ENCODE measurements around the gene TMEM150B. TPM values are rescaled to one million over a fixed set of nuclear protein-coding genes. Genes with fewer than 3 reads are reported as not detected.
"Not testable (repeated sequence)": the region's sequence is repeated elsewhere in the genome, so short reads cannot be mapped to it uniquely, and the experiment has no call there.

The TMEM150B gene
- polyA plus RNA-seq, 3 donors, result 10.1 to 65.6 (median 11.2) TPM

DNA sequence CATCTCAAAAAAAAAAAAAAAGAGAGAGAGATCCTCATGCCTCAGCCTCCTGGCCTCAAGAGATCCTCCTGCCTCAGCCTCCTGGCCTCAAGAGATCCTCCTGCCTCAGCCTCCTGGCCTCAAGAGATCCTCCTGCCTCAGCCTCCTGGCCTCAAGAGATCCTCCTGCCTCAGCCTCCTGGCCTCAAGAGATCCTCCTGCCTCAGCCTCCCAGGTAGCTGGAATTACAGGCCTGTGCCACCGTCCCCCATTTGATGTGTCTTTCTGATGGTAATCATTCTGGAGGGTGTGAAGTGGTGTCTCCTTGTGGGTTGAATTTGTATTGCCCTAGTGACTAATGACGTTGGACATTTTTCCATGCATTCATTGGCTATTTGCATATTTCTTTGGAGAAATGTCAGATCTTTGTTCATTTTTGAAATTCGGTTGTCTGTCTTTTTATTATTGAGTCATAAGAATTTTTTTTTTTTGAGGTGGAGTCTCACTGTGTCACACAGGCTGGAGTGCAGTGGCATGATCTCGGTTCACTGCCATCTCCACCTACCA is 3.7 kb upstream of the TMEM150B start:
- H3K4me1 Mint-ChIP-seq, result peaks cover 66% of the 10 kb centered on the region
- H3K4me2 ChIP-seq (replicated peaks; ENCODE audit: extremely low read depth, low read length, poor library complexity, severe bottlenecking); intact Hi-C loops (cut with micrococcal nuclease); H3K27ac ChIP-seq (ENCODE audit: low read depth in 1 of 2, low read length in 2 of 2); H3K9me3 Mint-ChIP-seq; H3K9me3 ChIP-seq (replicated peaks in 1 of 2; ENCODE audit: control insufficient read depth in 1 of 2, insufficient read depth in 1 of 2, low read length in 2 of 2); H3K36me3 Mint-ChIP-seq; H3K4me3 ChIP-seq (replicated peaks in 1 of 3; ENCODE audit: low read depth in 2 of 3, low read length in 3 of 3); H3K27me3 ChIP-seq (ENCODE audit: control insufficient read depth in 2 of 2, insufficient read depth in 2 of 2, low read length in 2 of 2); H3K27me3 Mint-ChIP-seq (ENCODE audit: low read depth in 3 of 3); H4K20me1 ChIP-seq (ENCODE audit: insufficient read depth, low read length); H3K9ac ChIP-seq (ENCODE audit: insufficient read depth, low read length, poor library complexity, severe bottlenecking); H3K4me3 Mint-ChIP-seq; H3K36me3 ChIP-seq (replicated peaks in 1 of 2; ENCODE audit: control insufficient read depth in 1 of 2, insufficient read depth in 2 of 2, low read length in 2 of 2); H2AFZ ChIP-seq (ENCODE audit: insufficient read depth, low read depth, low read length, poor library complexity, severe bottlenecking): not testable (repeated sequence)
- H3K79me2 ChIP-seq (ENCODE audit: insufficient read depth, low read length), result peaks cover 12% of the 10 kb centered on the region
- H3K4me1 ChIP-seq (ENCODE audit: control insufficient read depth in 1 of 2, insufficient read depth in 2 of 2, low read length in 2 of 2), result peaks cover 66 to 80% of the 10 kb centered on the region in 2 donors
- WGBS (ENCODE audit: insufficient coverage), result 80% methylated on average over 1 of the region's 4 CpGs
- peak overlapping the region in 3 of 7 donors; percentile 21 to 72 (median 70) for H3K27ac Mint-ChIP-seq
- peak in 1 of 3 donors; percentile 52 for DNase-seq

DNA sequence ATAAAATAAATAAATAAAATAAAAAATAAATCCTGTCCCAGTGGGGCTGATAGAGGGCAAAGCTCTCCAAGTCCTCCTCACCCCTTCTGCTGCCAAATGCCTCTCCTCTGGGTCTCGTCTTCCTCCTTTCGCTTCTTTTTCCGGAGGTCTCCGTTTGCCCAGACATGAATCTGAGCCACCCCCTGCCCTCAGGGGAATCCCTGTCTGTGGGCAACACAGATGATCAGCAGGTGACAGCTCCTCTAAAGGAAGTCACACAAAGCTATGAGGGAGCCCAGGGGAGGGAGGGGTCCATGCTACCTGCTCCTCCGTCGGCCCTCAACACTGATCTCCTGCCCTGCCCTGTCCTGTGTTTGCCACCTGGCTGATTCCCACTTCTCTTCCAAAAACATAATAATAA is 479 bp downstream of the TMEM150B start:
- H3K4me2 ChIP-seq (replicated peaks; ENCODE audit: extremely low read depth, low read length, poor library complexity, severe bottlenecking), result peak overlapping the region; percentile 78
- TF ChIP-seq, protein P1, sequence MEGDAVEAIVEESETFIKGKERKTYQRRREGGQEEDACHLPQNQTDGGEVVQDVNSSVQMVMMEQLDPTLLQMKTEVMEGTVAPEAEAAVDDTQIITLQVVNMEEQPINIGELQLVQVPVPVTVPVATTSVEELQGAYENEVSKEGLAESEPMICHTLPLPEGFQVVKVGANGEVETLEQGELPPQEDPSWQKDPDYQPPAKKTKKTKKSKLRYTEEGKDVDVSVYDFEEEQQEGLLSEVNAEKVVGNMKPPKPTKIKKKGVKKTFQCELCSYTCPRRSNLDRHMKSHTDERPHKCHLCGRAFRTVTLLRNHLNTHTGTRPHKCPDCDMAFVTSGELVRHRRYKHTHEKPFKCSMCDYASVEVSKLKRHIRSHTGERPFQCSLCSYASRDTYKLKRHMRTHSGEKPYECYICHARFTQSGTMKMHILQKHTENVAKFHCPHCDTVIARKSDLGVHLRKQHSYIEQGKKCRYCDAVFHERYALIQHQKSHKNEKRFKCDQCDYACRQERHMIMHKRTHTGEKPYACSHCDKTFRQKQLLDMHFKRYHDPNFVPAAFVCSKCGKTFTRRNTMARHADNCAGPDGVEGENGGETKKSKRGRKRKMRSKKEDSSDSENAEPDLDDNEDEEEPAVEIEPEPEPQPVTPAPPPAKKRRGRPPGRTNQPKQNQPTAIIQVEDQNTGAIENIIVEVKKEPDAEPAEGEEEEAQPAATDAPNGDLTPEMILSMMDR (IDR thresholded peaks at IDR 0.05), result no peak
- H4K20me1 ChIP-seq (ENCODE audit: insufficient read depth, low read length), result peaks cover 33% of the 10 kb centered on the region
- H3K36me3 ChIP-seq (replicated peaks in 1 of 2; ENCODE audit: control insufficient read depth in 1 of 2, insufficient read depth in 2 of 2, low read length in 2 of 2), result peaks cover 9 to 15% of the 10 kb centered on the region in 2 donors
- peak in 1 of 3 donors; percentile 70 for DNase-seq
- H3K4me3 ChIP-seq (replicated peaks in 1 of 3; ENCODE audit: low read depth in 2 of 3, low read length in 3 of 3), result peak overlapping the region; percentile 44 to 79 (median 77)
- H3K9ac ChIP-seq (ENCODE audit: insufficient read depth, low read length, poor library complexity, severe bottlenecking), result peak overlapping the region; percentile 67
- peak overlapping the region; percentile 85 to 93 for H3K27ac ChIP-seq (ENCODE audit: low read depth in 1 of 2, low read length in 2 of 2)
- H3K27ac Mint-ChIP-seq, result peak overlapping the region; percentile 96 to 99 (median 98)
- H3K9me3 Mint-ChIP-seq, result peaks cover 0 to 2% (median 0%) of the 10 kb centered on the region in 7 donors
- H3K4me1 Mint-ChIP-seq, result peaks cover 67% of the 10 kb centered on the region
- H3K9me3 ChIP-seq (replicated peaks in 1 of 2; ENCODE audit: control insufficient read depth in 1 of 2, insufficient read depth in 1 of 2, low read length in 2 of 2), result no peaks in the 10 kb centered on the region
- peak overlapping the region; percentile 35 for H2AFZ ChIP-seq (ENCODE audit: insufficient read depth, low read depth, low read length, poor library complexity, severe bottlenecking)
- H3K27me3 ChIP-seq (ENCODE audit: control insufficient read depth in 2 of 2, insufficient read depth in 2 of 2, low read length in 2 of 2), result no peaks in the 10 kb centered on the region
- intact Hi-C loops (cut with micrococcal nuclease), result loop anchor here (2.0 to 5.0 kb wide), 2 partner anchors 14 to 58 kb away; partner anchors contain the start of genes KMT5C (in 1 of the 2) and TMEM238 (in 1 of the 2)
- peaks cover 41% of the 10 kb centered on the region for H3K79me2 ChIP-seq (ENCODE audit: insufficient read depth, low read length)
- peaks cover 67 to 81% of the 10 kb centered on the region in 2 donors for H3K4me1 ChIP-seq (ENCODE audit: control insufficient read depth in 1 of 2, insufficient read depth in 2 of 2, low read length in 2 of 2)
- no CpG with 5 or more reads among the region's 6 CpGs for WGBS (ENCODE audit: insufficient coverage)
- peaks cover 0 to 1% (median 0%) of the 10 kb centered on the region in 3 donors for H3K27me3 Mint-ChIP-seq (ENCODE audit: low read depth in 3 of 3)
- peak overlapping the region; percentile 89 to 97 for H3K4me3 Mint-ChIP-seq
- peaks cover 17 to 32% of the 10 kb centered on the region in 2 donors for H3K36me3 Mint-ChIP-seq

All from CD14-positive monocyte (primary cell).